Memory B cell (primary cell): ENCODE data around the gene CELF5.
A peak's percentile ranks its signal among the peaks of the same experiment; 100 is the strongest.
"Not testable (repeated sequence)": the region's sequence is repeated elsewhere in the genome, so short reads cannot be mapped to it uniquely, and the experiment has no call there.

ENCODE experiments used
- ATAC-seq: fragments of 150-1000 bp; cut with Tn5 transposase; 2 replicates; pipeline ENCODE4 v1.10.0; 2021; ENCODE audit warnings: low read depth, mild to moderate bottlenecking, moderate library complexity
- DNase-seq, 2 donors: peaks; one replicate each; pipeline ENCODE4 v3.0.0; 2022; ENCODE audit warnings: low spot score in 2 of 2
- H3K27ac Mint-ChIP-seq: one replicate; pipeline ENCODE4 v1.8.0; 2022; ENCODE audit warnings: mild to moderate bottlenecking, moderate library complexity, mixed read lengths
- H3K27me3 Mint-ChIP-seq: one replicate; pipeline ENCODE4 v1.8.0; 2022; ENCODE audit warnings: mixed read lengths
- H3K36me3 Mint-ChIP-seq: one replicate; pipeline ENCODE4 v1.8.0; 2022; ENCODE audit warnings: mild to moderate bottlenecking, mixed read lengths
- H3K4me1 Mint-ChIP-seq: one replicate; pipeline ENCODE4 v1.8.0; 2022; ENCODE audit warnings: mixed read lengths
- H3K4me3 Mint-ChIP-seq: one replicate; pipeline ENCODE4 v1.8.0; 2022; ENCODE audit warnings: mild to moderate bottlenecking, moderate library complexity, mixed read lengths
- H3K9me3 Mint-ChIP-seq: one replicate; pipeline ENCODE4 v1.8.0; 2022; ENCODE audit warnings: mixed read lengths

Gene CELF5

DNA sequence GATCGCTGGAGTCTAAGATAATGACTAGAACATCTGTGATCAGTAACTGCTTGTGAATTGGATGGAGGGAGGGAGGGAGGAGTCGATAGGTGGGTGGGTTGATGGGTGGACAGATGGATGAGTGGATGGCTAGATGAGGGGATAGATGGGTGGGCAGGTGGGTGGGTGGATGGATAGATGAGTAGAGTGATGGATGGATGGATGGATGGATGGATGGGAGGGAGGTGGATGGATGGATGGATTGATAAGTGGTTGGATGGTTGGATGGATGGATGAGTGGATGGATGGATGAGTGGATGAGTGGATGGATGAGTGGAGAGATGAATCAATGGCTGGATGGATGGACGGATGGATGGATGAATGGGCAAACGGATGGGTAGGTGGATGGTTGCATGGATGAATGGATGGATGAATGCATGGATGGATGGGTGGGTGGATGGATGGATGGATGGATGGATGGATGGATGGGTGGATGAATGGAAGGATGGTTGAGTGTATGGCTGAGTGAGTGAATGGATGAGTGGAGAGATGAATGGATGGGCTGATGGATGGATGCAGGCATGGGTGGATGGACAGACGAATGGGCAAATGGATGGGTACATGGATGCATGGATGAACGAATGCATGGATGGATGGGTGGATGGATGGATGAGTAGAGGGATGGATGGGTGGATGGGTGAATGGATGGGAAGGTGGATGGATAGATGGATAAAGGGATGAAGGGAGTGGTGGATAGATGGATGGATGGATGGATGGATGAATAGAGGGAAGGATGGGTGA, 97.9 kb downstream of the CELF5 start:
- no peak overlapping the region for H3K4me3 Mint-ChIP-seq
- ATAC-seq: no peak
- peaks cover 22% of the 10 kb centered on the region for H3K27me3 Mint-ChIP-seq
- H3K9me3 Mint-ChIP-seq: peaks cover 6% of the 10 kb centered on the region
- peaks cover 8% of the 10 kb centered on the region for H3K4me1 Mint-ChIP-seq
- H3K27ac Mint-ChIP-seq: no peak overlapping the region
- DNase-seq: no peak
- no peaks in the 10 kb centered on the region for H3K36me3 Mint-ChIP-seq

DNA sequence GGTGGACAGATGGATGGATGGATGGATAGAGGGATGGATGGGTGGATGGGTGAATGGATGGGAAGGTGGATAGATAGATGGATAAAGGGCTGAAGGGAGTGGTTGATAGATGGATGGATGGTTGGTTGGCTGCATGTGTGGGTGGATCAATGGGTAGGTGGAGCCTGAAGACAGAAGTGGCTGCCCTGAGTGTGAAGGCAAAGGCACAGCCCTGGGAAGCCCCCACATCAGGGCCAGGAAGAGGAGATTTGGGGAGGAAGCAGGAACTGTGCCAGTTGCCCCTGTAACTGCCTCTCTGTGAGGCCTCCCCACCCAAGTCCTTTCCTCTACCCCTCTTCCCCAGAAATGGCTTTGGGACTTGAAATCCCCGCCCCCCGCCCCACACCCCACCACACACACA, 98.6 kb downstream of the CELF5 start:
- peaks cover 8% of the 10 kb centered on the region for H3K4me1 Mint-ChIP-seq
- ATAC-seq (peak; percentile 59), DNase-seq (no peak)
- H3K36me3 Mint-ChIP-seq: no peaks in the 10 kb centered on the region
- peaks cover 22% of the 10 kb centered on the region for H3K27me3 Mint-ChIP-seq
- H3K9me3 Mint-ChIP-seq: peaks cover 6% of the 10 kb centered on the region
- H3K27ac Mint-ChIP-seq: no peak overlapping the region
- H3K4me3 Mint-ChIP-seq: no peak overlapping the region

DNA sequence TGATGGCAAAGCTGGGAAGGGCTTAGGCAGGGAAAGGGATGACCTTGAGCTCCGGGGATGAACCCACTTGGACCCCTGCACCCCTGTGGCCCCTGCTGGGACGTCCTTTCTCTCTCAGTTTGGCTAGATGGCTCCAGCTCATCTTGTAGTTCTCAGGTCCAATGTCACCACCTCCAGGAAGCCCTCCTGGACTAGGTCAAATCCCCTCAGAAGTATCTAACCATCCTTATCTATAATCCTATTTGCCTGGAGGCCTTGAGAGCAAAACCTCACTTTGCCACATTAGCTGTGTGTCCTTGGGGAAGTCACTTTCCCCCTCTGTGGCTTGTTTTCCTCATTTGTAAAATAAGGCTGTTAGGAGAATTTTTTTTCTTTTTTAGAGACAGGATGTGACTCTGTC, 99.2 kb downstream of the CELF5 start:
- Mint-ChIP-seq H3K4me3 (no peak overlapping the region), H3K27me3 (peaks cover 22% of the 10 kb centered on the region), H3K27ac (no peak overlapping the region), H3K36me3 (no peaks in the 10 kb centered on the region), H3K4me1 (peaks cover 8% of the 10 kb centered on the region), H3K9me3 (peaks cover 6% of the 10 kb centered on the region)
- ATAC-seq (no peak), DNase-seq (no peak)

DNA sequence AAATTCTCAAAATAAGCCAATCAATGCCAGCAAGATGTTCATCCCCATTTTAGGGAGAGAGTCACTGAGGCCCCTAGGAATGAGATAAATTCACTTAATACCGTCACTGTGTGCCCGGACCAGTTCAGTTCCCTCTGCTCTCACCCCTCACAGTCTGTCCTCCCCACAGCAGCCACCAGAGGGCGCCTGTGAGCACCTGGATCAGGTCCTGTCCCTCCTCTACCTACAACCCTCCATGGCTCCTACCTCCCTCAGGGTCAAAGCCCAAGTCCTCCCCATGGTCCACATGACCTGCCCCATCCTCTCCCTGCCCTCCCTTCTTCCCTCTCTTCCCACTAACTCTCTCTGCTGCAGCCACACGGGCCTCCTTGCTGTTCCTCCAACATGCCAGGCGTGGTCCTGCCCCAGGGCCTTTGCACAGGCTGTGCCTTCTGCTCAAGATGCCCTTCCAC, 100.0 kb downstream of the CELF5 start:
- H3K4me3 Mint-ChIP-seq: no peak overlapping the region
- H3K4me1 Mint-ChIP-seq: peaks cover 8% of the 10 kb centered on the region
- peak; percentile 59 to 75 for DNase-seq
- H3K27me3 Mint-ChIP-seq: peaks cover 22% of the 10 kb centered on the region
- ATAC-seq: peak; percentile 43
- H3K9me3 Mint-ChIP-seq: peaks cover 6% of the 10 kb centered on the region
- no peaks in the 10 kb centered on the region for H3K36me3 Mint-ChIP-seq
- no peak overlapping the region for H3K27ac Mint-ChIP-seq

DNA sequence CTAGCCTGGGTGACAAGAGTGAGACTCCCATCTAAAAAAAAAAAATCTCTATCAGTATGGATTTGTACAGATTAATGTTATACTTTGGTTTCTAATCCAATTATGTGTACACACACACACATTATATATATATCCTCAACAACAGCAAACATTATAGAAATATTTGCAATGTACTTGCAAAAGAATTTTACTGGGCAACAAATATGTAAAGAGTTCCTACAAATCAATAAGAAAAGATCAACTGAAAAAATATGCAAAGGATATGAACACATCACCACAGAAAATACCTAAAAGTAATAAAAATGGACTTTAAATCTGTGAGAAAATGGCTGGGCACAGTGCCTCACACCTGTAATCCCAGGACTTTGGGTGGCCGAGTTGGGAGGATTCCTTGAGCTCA, 101.0 kb downstream of the CELF5 start:
- Mint-ChIP-seq H3K4me3 (no peak overlapping the region), H3K27me3 (peaks cover 17% of the 10 kb centered on the region), H3K4me1 (peaks cover 8% of the 10 kb centered on the region), H3K9me3 (peaks cover 6% of the 10 kb centered on the region), H3K27ac (no peak overlapping the region), H3K36me3 (no peaks in the 10 kb centered on the region)
- ATAC-seq (no peak), DNase-seq (no peak)

DNA sequence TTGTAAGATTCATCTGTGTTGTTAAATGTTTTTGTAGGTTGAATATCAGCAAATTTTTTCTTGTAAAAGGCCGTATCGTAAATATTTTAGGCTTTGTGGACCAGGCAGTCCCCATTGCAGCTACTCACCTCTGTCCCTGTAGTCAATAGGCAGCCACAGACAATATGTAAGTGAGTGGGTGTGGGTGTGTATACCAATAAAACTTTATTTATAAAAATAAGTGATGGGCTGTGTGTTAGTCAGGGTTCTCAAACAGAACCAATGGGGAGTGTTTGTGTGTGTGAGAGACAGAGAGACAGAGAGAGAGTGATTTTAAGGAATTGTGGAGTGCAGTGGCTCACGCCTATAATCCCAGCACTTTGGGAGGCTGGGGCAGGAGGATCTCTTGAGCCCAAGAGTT, 104.3 kb downstream of the CELF5 start:
- Mint-ChIP-seq H3K4me3 (no peak overlapping the region), H3K36me3 (no peaks in the 10 kb centered on the region), H3K27me3 (peaks cover 3% of the 10 kb centered on the region), H3K4me1 (no peaks in the 10 kb centered on the region), H3K9me3 (peaks cover 8% of the 10 kb centered on the region), H3K27ac (no peak overlapping the region)
- DNase-seq (no peak), ATAC-seq (no peak)

DNA sequence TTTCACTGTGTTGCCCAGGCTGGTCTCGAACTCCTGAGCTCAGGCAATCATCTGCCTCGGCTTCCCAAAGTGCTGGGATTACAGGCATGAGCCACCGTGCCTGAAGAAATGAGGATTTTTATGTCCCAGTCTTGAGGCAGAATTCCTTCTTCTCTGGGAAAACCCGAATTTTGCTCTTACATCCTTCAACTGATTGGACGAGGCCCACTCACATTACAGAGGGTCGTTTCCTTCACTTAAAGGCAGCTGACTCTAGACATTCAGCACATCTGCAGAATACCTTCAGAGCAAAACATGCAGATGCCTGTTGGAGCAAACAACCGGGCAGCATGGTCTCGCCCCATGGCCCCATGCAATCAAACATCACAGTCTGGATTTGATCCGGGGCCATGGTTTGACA, 105.6 kb downstream of the CELF5 start:
- Mint-ChIP-seq H3K27ac (no peak overlapping the region), H3K4me3 (no peak overlapping the region), H3K9me3 (peaks cover 6% of the 10 kb centered on the region), H3K27me3 (peaks cover 1% of the 10 kb centered on the region), H3K36me3 (no peaks in the 10 kb centered on the region), H3K4me1 (no peaks in the 10 kb centered on the region)
- DNase-seq (no peak), ATAC-seq (no peak)

DNA sequence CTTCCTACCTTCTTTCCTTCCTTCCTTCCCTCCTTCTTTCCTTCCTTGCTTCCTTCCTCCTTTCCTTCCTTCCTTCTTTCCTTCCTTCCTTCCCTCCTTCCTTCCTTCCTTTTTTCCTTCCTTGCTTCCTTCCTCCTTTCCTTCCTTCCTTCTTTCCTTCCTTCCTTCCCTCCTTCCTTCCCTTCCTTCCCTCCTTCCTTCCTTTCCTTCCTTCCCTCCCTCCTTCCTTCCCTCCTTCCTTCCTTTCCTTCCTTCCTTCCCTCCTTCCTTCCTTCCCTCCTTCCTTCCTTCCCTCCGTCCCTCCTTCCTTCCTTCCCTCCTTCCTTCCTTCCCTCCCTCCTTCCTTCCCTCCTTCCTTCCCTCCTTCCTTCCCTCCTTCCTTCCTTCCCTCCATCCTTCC, 107.8 kb downstream of the CELF5 start:
- not testable (repeated sequence) for H3K27me3 Mint-ChIP-seq, DNase-seq, H3K36me3 Mint-ChIP-seq, H3K4me3 Mint-ChIP-seq, H3K4me1 Mint-ChIP-seq, ATAC-seq, H3K9me3 Mint-ChIP-seq
- peak overlapping the region; percentile 74 for H3K27ac Mint-ChIP-seq

DNA sequence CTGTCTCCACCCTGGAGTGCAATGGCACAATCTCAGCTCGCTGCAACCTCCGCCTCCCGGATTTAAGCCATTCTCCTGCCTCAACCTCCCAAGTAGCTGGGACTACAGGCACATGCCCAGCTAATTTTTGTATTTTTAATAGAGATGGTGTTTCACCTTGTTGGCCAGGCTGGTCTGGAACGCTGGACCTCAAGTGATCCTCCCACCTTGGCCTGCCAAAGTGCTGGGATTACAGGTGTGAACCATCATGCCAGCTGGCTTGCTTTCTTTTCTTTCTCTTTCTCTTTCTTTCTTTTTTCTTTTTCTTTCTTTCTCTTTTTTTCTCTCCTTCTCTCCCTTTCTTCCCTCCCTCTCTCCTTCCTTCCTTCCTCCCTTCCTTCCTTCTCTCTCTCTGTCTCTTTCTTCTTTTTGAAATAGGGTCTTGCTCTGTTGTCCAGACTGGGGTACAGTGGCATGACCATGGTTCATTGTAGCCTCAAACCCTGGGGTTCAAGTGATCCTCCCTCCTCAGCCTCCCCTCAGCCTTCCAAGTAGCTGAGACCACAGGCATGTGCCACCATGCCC, 108.6 kb downstream of the CELF5 start:
- Mint-ChIP-seq H3K36me3 (no peaks in the 10 kb centered on the region), H3K27me3 (peaks cover 6% of the 10 kb centered on the region), H3K9me3 (peaks cover 6% of the 10 kb centered on the region), H3K4me3 (no peak overlapping the region), H3K27ac (peak overlapping the region; percentile 74), H3K4me1 (no peaks in the 10 kb centered on the region)
- no peak for ATAC-seq
- no peak for DNase-seq

DNA sequence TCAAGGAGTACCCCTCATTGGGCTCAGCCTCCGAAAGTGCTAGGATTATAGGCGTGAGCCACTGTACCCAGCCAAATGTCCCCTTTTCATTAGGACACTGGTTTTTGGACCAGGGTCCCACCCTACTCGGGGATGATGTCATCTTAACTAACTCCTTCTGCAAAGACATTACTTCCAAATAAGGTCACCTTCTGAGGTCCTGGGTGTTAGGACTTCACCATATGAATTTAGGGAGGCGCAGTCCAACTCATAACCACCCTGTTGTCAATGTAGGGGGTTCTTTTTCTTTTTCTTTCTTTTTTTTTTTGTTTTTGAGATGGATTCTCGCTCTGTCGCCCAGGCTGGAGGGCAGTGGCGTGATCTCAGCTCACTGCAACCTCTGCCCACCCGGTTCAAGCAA, 109.2 kb downstream of the CELF5 start:
- DNase-seq (no peak), ATAC-seq (no peak)
- H3K9me3 Mint-ChIP-seq: peaks cover 6% of the 10 kb centered on the region
- H3K27ac Mint-ChIP-seq: peak overlapping the region; percentile 74
- no peak overlapping the region for H3K4me3 Mint-ChIP-seq
- no peaks in the 10 kb centered on the region for H3K36me3 Mint-ChIP-seq
- peaks cover 3% of the 10 kb centered on the region for H3K4me1 Mint-ChIP-seq
- H3K27me3 Mint-ChIP-seq: peaks cover 7% of the 10 kb centered on the region

DNA sequence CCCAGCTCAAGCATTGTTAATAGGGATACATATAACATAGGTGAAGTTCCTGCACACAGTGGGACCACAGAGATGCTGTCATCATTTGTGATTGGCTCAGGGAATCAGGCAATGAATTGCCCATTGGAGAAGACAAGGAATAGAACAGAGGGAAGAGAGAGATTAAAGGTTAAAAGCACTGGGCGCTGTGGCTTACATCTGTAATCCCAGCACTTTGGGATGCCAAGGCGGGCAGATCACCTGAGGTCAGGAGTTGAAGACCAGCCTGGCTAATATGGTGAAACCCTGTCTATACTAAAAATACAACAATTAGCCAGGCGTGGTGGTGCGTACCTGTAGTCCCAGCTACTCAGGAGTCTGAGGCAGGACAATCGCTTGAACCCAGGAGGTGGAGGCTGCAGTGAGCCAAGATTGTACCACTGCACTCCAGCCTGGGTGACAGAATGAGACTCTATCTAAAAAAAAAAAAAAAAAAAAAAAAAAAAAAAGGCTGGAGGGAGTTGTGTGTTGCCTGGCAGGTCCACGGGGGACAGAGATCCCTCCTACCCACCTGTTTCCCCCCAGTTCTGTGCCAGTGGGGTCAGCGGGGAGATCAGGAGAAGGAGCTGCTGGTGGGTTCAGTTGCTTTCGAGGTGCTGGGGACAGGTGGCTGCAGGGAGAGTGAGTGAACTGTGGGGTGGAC, 110.4 kb downstream of the CELF5 start:
- not testable (repeated sequence) for H3K36me3 Mint-ChIP-seq, H3K9me3 Mint-ChIP-seq, H3K27ac Mint-ChIP-seq, H3K27me3 Mint-ChIP-seq, ATAC-seq, H3K4me1 Mint-ChIP-seq, DNase-seq, H3K4me3 Mint-ChIP-seq

DNA sequence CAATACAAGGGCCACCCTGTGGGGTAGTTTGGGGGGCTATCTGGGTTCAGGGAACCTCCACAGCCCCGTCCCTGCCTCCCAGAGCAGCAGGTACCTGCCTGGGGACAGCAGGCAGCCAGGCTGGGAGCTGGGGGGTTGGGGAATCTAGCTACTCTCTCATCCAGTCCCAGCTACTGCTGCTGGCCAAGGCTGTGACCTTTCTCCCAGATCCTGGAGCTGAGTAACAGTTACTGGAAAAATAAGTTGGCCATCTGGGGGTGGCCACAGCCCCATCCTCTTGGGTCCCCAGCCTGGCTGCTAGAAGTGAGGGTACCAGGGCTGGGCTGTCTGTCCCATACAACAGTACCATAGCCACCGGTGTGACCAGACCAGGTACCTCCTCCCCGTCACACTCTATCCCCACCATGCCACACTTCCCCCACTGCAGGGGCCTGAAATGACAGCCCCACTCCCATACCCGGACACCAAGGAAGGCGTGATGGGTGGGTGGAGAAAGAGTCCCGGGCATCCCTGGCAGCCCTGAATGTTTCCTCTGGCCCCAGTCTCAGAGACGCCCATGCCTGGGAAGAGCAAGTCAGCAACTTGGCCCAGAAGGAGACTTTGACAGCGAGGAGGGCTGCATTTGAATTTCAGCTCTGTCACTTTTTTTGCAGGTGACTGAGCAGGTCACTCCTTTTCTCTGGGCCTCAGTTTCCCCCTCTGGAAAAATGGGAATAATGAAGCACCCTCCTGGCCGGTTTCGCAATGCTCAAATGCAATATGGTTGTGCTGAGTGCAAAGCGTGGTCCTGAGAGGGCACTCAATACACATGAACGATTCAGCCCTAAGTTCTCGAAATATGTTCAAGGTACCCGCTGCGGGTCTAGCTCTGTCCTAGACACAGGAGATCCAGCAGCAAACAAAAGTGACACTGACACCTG, 111.2 kb downstream of the CELF5 start:
- no peak for ATAC-seq
- DNase-seq: no peak
- Mint-ChIP-seq H3K36me3 (no peaks in the 10 kb centered on the region), H3K4me3 (no peak overlapping the region), H3K27me3 (peaks cover 9% of the 10 kb centered on the region), H3K4me1 (peaks cover 5% of the 10 kb centered on the region), H3K27ac (no peak overlapping the region), H3K9me3 (peaks cover 6% of the 10 kb centered on the region)

DNA sequence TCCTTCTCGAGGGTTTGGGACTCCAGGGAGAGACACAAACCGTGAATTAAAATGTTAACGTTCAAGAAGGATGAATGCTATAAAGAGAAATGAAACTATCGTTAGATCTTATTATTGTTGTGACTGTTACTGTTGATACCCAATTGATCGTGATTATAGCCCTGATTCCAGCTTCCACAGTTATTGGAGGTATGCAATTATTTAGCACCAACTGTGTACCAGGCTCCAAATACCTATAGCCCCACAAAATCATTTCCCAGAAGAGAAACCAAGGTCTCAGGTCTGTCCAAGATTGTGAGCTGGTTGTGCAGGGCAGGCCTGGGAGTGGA, 111.9 kb downstream of the CELF5 start:
- Mint-ChIP-seq H3K9me3 (peaks cover 6% of the 10 kb centered on the region), H3K4me3 (no peak overlapping the region), H3K27ac (no peak overlapping the region), H3K4me1 (peaks cover 5% of the 10 kb centered on the region), H3K27me3 (peaks cover 9% of the 10 kb centered on the region), H3K36me3 (no peaks in the 10 kb centered on the region)
- no peak for ATAC-seq
- DNase-seq: no peak
